ENCODE measurements around the gene DNAJC6. TPM values are rescaled to one million over a fixed set of nuclear protein-coding genes. Genes with fewer than 3 reads are reported as not detected.
A peak's percentile ranks its signal among the peaks of the same experiment; 100 is the strongest.

The DNAJC6 gene
- total and polyA plus RNA-seq, 2 donors from 2014 or later, result 2.9 to 5.8 TPM

- intact Hi-C loops (cut with DNase I), result no loop called here
- no peak overlapping the region for H3K9ac ChIP-seq (ENCODE audit: low read length in 3 of 3)
- H3K27ac ChIP-seq (ENCODE audit: low read depth in 2 of 2, low read length in 2 of 2), result no peak overlapping the region
Observed at GRCh38 chr1:65434760-65435159, 125.4 kb downstream of the DNAJC6 start.

GRCh38 chr1:65435987-65436386 lies 126.6 kb downstream of the DNAJC6 start:
- no peak overlapping the region for H3K4me3 ChIP-seq (ENCODE audit: low read length in 3 of 3)
- H3K4me1 ChIP-seq (ENCODE audit: control insufficient read depth in 2 of 3, insufficient read depth in 2 of 3, low read depth in 1 of 3, low read length in 3 of 3), result no peaks in the 10 kb centered on the region
- H3K36me3 ChIP-seq (ENCODE audit: control insufficient read depth in 2 of 3, insufficient read depth in 3 of 3, low read length in 3 of 3), result peaks cover 0 to 14% (median 11%) of the 10 kb centered on the region in 3 donors
- DNase-seq, result peak in 1 of 5 donors; percentile 48
- no peaks in the 10 kb centered on the region for H3K27me3 ChIP-seq (ENCODE audit: control insufficient read depth, insufficient read depth, low read length)
- no peak overlapping the region for H3K9ac ChIP-seq (ENCODE audit: low read length in 3 of 3)
- intact Hi-C loops (cut with DNase I), result no loop called here
- H3K27ac ChIP-seq (ENCODE audit: low read depth in 2 of 2, low read length in 2 of 2), result no peak overlapping the region
- no peak for FAIRE-seq
- TF ChIP-seq CTCF (IDR thresholded peaks at IDR 0.05; ENCODE audit: borderline replicate concordance, extremely low read depth, insufficient read depth), result no peak
- H3K9me3 ChIP-seq (ENCODE audit: control insufficient read depth in 2 of 3, insufficient read depth in 1 of 3, low read length in 3 of 3), result no peaks in the 10 kb centered on the region

More at GRCh38 chr1:65434760-65435159, 125.4 kb downstream of the DNAJC6 start:
- no peak for TF ChIP-seq CTCF (IDR thresholded peaks at IDR 0.05; ENCODE audit: borderline replicate concordance, extremely low read depth, insufficient read depth)
- DNase-seq, result no peak
- no peak for FAIRE-seq
- Histone ChIP-seq H3K4me3 (ENCODE audit: low read length in 3 of 3) (no peak overlapping the region), H3K27me3 (ENCODE audit: control insufficient read depth, insufficient read depth, low read length) (no peaks in the 10 kb centered on the region), H3K36me3 (ENCODE audit: control insufficient read depth in 2 of 3, insufficient read depth in 3 of 3, low read length in 3 of 3) (peaks cover 0 to 20% (median 17%) of the 10 kb centered on the region in 3 donors), H3K9me3 (ENCODE audit: control insufficient read depth in 2 of 3, insufficient read depth in 1 of 3, low read length in 3 of 3) (no peaks in the 10 kb centered on the region), H3K4me1 (ENCODE audit: control insufficient read depth in 2 of 3, insufficient read depth in 2 of 3, low read depth in 1 of 3, low read length in 3 of 3) (no peaks in the 10 kb centered on the region)

DNA sequence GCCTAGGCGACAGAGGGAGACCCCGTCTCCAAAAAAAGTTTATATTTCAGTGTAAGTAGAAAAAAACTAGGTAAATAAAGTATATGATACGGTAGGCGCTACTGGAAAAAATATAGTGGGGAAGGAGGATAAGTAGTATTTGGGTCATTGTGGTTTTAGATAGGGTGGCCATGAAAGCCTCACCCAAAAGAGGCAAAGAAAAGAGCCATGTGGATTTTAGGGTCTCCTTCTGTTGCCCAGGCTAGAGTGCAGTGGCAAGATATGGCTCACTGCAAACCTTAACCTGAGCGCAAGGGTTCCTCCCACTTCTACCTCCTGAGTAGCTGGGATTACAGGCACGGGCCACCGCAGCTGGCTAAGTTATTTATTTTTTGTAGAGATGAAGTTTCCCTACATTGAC lies 128.3 kb downstream of the DNAJC6 start:
- FAIRE-seq (no peak), DNase-seq (no peak)
- no peak overlapping the region for H3K4me3 ChIP-seq (ENCODE audit: low read length in 3 of 3)
- no peak overlapping the region for H3K9ac ChIP-seq (ENCODE audit: low read length in 3 of 3)
- H3K27ac ChIP-seq (ENCODE audit: low read depth in 2 of 2, low read length in 2 of 2), result no peak overlapping the region
- H3K9me3 ChIP-seq (ENCODE audit: control insufficient read depth in 2 of 3, insufficient read depth in 1 of 3, low read length in 3 of 3), result no peaks in the 10 kb centered on the region
- peaks cover 0 to 2% (median 0%) of the 10 kb centered on the region in 3 donors for H3K4me1 ChIP-seq (ENCODE audit: control insufficient read depth in 2 of 3, insufficient read depth in 2 of 3, low read depth in 1 of 3, low read length in 3 of 3)
- peaks cover 0 to 7% (median 0%) of the 10 kb centered on the region in 3 donors for H3K36me3 ChIP-seq (ENCODE audit: control insufficient read depth in 2 of 3, insufficient read depth in 3 of 3, low read length in 3 of 3)
- intact Hi-C loops (cut with DNase I), result no loop called here
- TF ChIP-seq CTCF (IDR thresholded peaks at IDR 0.05; ENCODE audit: borderline replicate concordance, extremely low read depth, insufficient read depth), result no peak
- no peaks in the 10 kb centered on the region for H3K27me3 ChIP-seq (ENCODE audit: control insufficient read depth, insufficient read depth, low read length)

DNA sequence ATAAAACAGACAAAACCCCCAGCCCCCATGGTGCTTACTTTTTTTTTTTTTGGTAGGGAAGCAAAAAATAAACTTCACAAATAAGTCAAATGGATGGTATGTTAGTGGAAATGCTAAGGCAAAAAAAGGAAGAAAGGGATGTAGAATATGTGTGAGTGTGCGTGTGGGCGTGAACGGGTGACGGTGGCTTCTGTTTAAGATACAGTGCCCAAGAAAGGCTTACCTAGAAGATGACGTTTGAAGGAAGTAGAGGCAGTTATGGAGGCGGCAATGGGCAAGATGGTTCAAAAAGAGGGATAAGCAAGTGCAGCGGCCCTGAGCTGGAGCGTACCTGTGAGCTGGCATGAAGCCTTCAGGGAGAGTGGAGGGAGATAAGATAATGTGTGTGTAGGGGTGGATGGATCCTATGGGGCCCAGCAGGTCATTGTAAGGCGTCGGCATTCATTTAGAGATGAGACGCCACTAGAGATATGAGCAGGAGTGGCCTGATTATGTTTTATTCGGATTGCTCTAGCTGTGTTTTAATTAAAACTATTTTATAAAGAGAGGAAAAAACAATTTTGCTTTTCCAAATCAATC lies 131.1 kb downstream of the DNAJC6 start:
- no peak overlapping the region for H3K27ac ChIP-seq (ENCODE audit: low read depth in 2 of 2, low read length in 2 of 2)
- no peak for TF ChIP-seq CTCF (IDR thresholded peaks at IDR 0.05; ENCODE audit: borderline replicate concordance, extremely low read depth, insufficient read depth)
- H3K4me1 ChIP-seq (ENCODE audit: control insufficient read depth in 2 of 3, insufficient read depth in 2 of 3, low read depth in 1 of 3, low read length in 3 of 3), result peaks cover 0 to 2% (median 0%) of the 10 kb centered on the region in 3 donors
- intact Hi-C loops (cut with DNase I), result no loop called here
- H3K36me3 ChIP-seq (ENCODE audit: control insufficient read depth in 2 of 3, insufficient read depth in 3 of 3, low read length in 3 of 3), result no peaks in the 10 kb centered on the region
- DNase-seq (no peak), FAIRE-seq (no peak)
- no peak overlapping the region for H3K4me3 ChIP-seq (ENCODE audit: low read length in 3 of 3)
- H3K27me3 ChIP-seq (ENCODE audit: control insufficient read depth, insufficient read depth, low read length), result no peaks in the 10 kb centered on the region
- no peak overlapping the region for H3K9ac ChIP-seq (ENCODE audit: low read length in 3 of 3)
- H3K9me3 ChIP-seq (ENCODE audit: control insufficient read depth in 2 of 3, insufficient read depth in 1 of 3, low read length in 3 of 3), result no peaks in the 10 kb centered on the region
